ENCODE data around the gene RPS6KA3.

DNA sequence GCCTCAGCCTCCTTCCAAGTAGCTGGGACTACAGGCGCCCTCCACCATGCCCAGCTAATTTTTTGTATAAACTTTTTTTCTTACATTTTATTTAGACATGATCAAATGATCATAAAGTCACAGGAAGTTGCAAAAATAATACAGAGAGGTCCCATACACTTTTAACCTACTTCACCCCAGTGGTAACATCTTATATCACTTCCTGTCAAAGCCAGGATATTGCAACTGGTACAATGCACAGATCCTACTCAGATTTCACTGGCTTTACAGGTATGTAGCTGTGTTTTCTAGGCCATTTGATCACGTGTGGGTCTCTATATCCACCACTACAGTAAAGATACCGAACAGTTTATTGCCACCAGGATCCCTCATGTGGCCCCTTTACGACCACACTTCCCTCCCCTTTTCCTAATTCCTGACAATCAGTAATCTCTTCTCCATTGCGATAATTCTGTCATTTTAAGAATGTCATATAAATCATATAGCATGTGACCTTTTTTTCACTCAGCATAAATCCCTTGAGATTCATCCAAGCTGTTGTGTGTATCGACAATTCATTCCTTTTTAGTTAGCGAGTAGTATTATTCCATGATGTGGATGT, 18.0 kb downstream of the RPS6KA3 start:
- TF ChIP-seq, protein P1, sequence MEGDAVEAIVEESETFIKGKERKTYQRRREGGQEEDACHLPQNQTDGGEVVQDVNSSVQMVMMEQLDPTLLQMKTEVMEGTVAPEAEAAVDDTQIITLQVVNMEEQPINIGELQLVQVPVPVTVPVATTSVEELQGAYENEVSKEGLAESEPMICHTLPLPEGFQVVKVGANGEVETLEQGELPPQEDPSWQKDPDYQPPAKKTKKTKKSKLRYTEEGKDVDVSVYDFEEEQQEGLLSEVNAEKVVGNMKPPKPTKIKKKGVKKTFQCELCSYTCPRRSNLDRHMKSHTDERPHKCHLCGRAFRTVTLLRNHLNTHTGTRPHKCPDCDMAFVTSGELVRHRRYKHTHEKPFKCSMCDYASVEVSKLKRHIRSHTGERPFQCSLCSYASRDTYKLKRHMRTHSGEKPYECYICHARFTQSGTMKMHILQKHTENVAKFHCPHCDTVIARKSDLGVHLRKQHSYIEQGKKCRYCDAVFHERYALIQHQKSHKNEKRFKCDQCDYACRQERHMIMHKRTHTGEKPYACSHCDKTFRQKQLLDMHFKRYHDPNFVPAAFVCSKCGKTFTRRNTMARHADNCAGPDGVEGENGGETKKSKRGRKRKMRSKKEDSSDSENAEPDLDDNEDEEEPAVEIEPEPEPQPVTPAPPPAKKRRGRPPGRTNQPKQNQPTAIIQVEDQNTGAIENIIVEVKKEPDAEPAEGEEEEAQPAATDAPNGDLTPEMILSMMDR (IDR thresholded peaks at IDR 0.05), result no peak
- no peak for TF ChIP-seq POLR2AphosphoS5 (IDR thresholded peaks at IDR 0.05)
- TF ChIP-seq POLR2A (IDR thresholded peaks at IDR 0.05), result no peak
- TF ChIP-seq EP300 (IDR thresholded peaks at IDR 0.05), result no peak
